IPS-NIHi11 (cell line): ENCODE data around the gene PNRC2.

Source experiments
- DNase-seq: peaks from one replicate; pipeline ENCODE4 v3.0.0; 2012; ENCODE audit warnings: mixed read lengths, low spot score

Gene PNRC2

GRCh38 chr1:23959461-23960290 lies at the start of gene PNRC2:
Gene PNRC2, plus strand, starts transcription at chr1:23959828. Its CDS starts 1,630 bp downstream, at chr1:23961458.
- DNase-seq: peak; percentile 100

GRCh38 chr1:23910144-23910543 lies 49.5 kb upstream of the PNRC2 start:
- no peak for DNase-seq

- DNase-seq: no peak
Observed at GRCh38 chr1:23910553-23911246, 48.9 kb upstream of the PNRC2 start.

GRCh38 chr1:23911921-23912320 lies 47.7 kb upstream of the PNRC2 start:
- no peak for DNase-seq

- no peak for DNase-seq
Observed at GRCh38 chr1:23913212-23913880, 46.3 kb upstream of the PNRC2 start, which contains the start of gene CNR2. Gene CNR2, minus strand, starts transcription at chr1:23913362. Its CDS starts 37,745 bp downstream, at chr1:23875617.

GRCh38 chr1:23914921-23915320 lies 44.7 kb upstream of the PNRC2 start:
- no peak for DNase-seq

- no peak for DNase-seq
Observed at GRCh38 chr1:23915466-23915865, 44.2 kb upstream of the PNRC2 start.

- peak; percentile 77 for DNase-seq
Observed at GRCh38 chr1:23916209-23917131, 43.2 kb upstream of the PNRC2 start.

GRCh38 chr1:23922321-23922943 lies 37.2 kb upstream of the PNRC2 start:
- DNase-seq: no peak

GRCh38 chr1:23923592-23924499 lies 35.8 kb upstream of the PNRC2 start:
- no peak for DNase-seq

GRCh38 chr1:23924601-23925000 lies 35.0 kb upstream of the PNRC2 start:
- no peak for DNase-seq

GRCh38 chr1:23925279-23925678 lies 34.3 kb upstream of the PNRC2 start:
- DNase-seq: no peak

GRCh38 chr1:23927097-23927496 lies 32.5 kb upstream of the PNRC2 start:
- no peak for DNase-seq

- DNase-seq: no peak
Observed at GRCh38 chr1:23928789-23929188, 30.8 kb upstream of the PNRC2 start.

GRCh38 chr1:23930270-23930669 lies 29.4 kb upstream of the PNRC2 start:
- DNase-seq: no peak

GRCh38 chr1:23930861-23931490 lies 28.7 kb upstream of the PNRC2 start:
- no peak for DNase-seq

GRCh38 chr1:23931491-23931880 lies 28.1 kb upstream of the PNRC2 start:
- DNase-seq: no peak

- DNase-seq: peak; percentile 80
Observed at GRCh38 chr1:23936481-23937176, 23.0 kb upstream of the PNRC2 start.

- no peak for DNase-seq
Observed at GRCh38 chr1:23947366-23947765, 12.3 kb upstream of the PNRC2 start.
